M059J (cell line): ENCODE results near the gene ZNF804B. TPM values are rescaled to one million over a fixed set of nuclear protein-coding genes. Genes with fewer than 3 reads are reported as not detected.
A peak's percentile ranks its signal among the peaks of the same experiment; 100 is the strongest.

ENCODE experiments used
- DNase-seq: peaks from one replicate; pipeline ENCODE4 v3.0.0-alpha.2; 2012; ENCODE audit warnings: low read depth
- total RNA-seq: library from RNA; depleted of rRNA; stranded (reverse); fragments of >200 nt; shearing (Covaris generic); gene quantifications from 2 replicates; pipeline ENCODE4 v1.2.3, GENCODE V29; 2014; rRNA removed

ZNF804B gene
- total RNA-seq = not detected in 2 replicates

- no peak for DNase-seq
These were observed at the start of gene ZNF804B for GRCh38 chr7:88759230-88760135. Gene ZNF804B (plus strand): TSS chr7:88759700. CDS start chr7:88759977, 277 bp downstream.

GRCh38 chr7:88735920-88736319, 23.6 kb upstream of the ZNF804B start:
- DNase-seq = no peak

GRCh38 chr7:88737632-88738031, 21.9 kb upstream of the ZNF804B start:
- no peak for DNase-seq

- DNase-seq = no peak
These were observed 13.4 kb upstream of the ZNF804B start for GRCh38 chr7:88746126-88746525.

GRCh38 chr7:88756802-88757201, 2.7 kb upstream of the ZNF804B start:
- no peak for DNase-seq

- DNase-seq = no peak
These were observed 2.1 kb upstream of the ZNF804B start for GRCh38 chr7:88757371-88757770.

GRCh38 chr7:88758381-88759229, 895 bp upstream of the ZNF804B start:
- no peak for DNase-seq

- DNase-seq = no peak
These were observed 626 bp downstream of the ZNF804B start for GRCh38 chr7:88760136-88760515.

- DNase-seq = no peak
These were observed 2.3 kb downstream of the ZNF804B start for GRCh38 chr7:88761779-88762178.

- DNase-seq = no peak
These were observed 11.9 kb downstream of the ZNF804B start for GRCh38 chr7:88771417-88771816.

GRCh38 chr7:88772776-88773175, 13.3 kb downstream of the ZNF804B start:
- DNase-seq = no peak

GRCh38 chr7:88775838-88776237, 16.3 kb downstream of the ZNF804B start:
- no peak for DNase-seq

- no peak for DNase-seq
These were observed 28.3 kb downstream of the ZNF804B start for GRCh38 chr7:88787777-88788176.

- peak; percentile 12 for DNase-seq
These were observed 30.1 kb downstream of the ZNF804B start for GRCh38 chr7:88789480-88790064.

- no peak for DNase-seq
These were observed 32.4 kb downstream of the ZNF804B start for GRCh38 chr7:88791891-88792290.

GRCh38 chr7:88792361-88792760, 32.9 kb downstream of the ZNF804B start:
- DNase-seq = no peak

GRCh38 chr7:88795553-88795952, 36.1 kb downstream of the ZNF804B start, which contains the start of gene TEX47:
Gene TEX47 (minus strand): TSS chr7:88795737. CDS start chr7:88794942, 795 bp downstream.
- peak; percentile 1 for DNase-seq

- no peak for DNase-seq
These were observed 41.5 kb downstream of the ZNF804B start for GRCh38 chr7:88801046-88801445.

GRCh38 chr7:88806280-88807037, 47.0 kb downstream of the ZNF804B start:
- no peak for DNase-seq

- no peak for DNase-seq
These were observed 59.1 kb downstream of the ZNF804B start for GRCh38 chr7:88818552-88818951.

GRCh38 chr7:88826222-88826621, 66.7 kb downstream of the ZNF804B start:
- DNase-seq = no peak
